ENCODE results near the gene TCL1A.

- TF ChIP-seq CTCF (IDR thresholded peaks at IDR 0.05) (no peak), POLR2A (IDR thresholded peaks at IDR 0.05) (no peak), POLR2AphosphoS5 (IDR thresholded peaks at IDR 0.05; ENCODE audit: insufficient read depth in 1 of 2, low read depth in 1 of 2) (no peak)
These were observed 2.3 kb downstream of the TCL1A start for GRCh38 chr14:95711476-95712176.

Measured in vagina (tissue), 2 donors.